NCI-H2081 (cell line): ENCODE data around the gene AP4E1.
A peak's percentile ranks its signal among the peaks of the same experiment; 100 is the strongest.
"Not testable (repeated sequence)": the region's sequence is repeated elsewhere in the genome, so short reads cannot be mapped to it uniquely, and the experiment has no call there.

ENCODE experiments used
- DNase-seq, 2 experiments: peaks; one replicate each; lab custom pipeline; 2025; lab: John Stamatoyannopoulos, UW

Gene AP4E1

GRCh38 chr15:50889589-50889988 lies 18.9 kb upstream of the AP4E1 start:
- no peak for DNase-seq

GRCh38 chr15:50890751-50891150 lies 17.7 kb upstream of the AP4E1 start:
- no peak for DNase-seq

DNA sequence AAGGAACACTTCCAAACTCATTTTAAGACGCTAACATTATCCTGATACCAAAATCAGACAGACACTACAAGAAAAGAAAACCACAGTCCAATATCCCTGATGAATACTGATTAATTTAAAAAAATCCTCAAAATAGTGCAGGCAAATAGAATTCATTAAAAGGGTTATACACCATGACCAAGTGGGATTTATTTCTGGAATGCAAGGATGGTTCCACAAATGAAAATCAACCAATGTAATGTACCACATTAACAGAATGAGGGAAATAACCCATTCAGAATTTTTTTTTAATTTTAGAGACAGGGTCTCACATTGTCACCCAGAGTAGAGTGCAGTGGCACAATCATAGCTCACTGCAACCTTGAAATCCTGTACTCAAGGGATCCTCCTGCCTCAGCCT lies 17.3 kb upstream of the AP4E1 start:
- no peak for DNase-seq

DNA sequence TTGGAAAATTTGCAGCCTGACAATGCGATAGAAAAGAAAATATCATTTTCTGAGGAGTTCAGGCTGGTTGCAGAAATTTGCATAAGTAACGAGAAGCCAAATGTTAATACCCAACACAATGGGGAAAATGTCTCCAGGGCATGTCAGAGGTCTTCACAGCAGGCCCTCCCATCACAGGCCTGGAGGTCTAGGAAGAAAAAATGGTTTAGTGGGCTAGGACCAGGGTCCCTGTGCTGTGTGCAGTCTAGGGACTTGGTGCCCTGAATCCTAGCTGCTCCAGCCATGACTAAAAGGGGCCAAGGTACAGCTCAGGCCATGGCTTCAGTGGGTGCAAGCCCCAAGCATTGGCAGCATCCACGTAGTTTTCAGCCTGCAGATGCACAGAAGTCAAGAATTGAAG lies 14.5 kb upstream of the AP4E1 start:
- no peak for DNase-seq

- DNase-seq: not testable (repeated sequence)
These were observed 7.1 kb upstream of the AP4E1 start for GRCh38 chr15:50901390-50901789.

- no peak for DNase-seq
These were observed 4.3 kb upstream of the AP4E1 start for GRCh38 chr15:50904211-50904610.

- DNase-seq: no peak
These were observed 3.4 kb upstream of the AP4E1 start for GRCh38 chr15:50905055-50905454.

DNA sequence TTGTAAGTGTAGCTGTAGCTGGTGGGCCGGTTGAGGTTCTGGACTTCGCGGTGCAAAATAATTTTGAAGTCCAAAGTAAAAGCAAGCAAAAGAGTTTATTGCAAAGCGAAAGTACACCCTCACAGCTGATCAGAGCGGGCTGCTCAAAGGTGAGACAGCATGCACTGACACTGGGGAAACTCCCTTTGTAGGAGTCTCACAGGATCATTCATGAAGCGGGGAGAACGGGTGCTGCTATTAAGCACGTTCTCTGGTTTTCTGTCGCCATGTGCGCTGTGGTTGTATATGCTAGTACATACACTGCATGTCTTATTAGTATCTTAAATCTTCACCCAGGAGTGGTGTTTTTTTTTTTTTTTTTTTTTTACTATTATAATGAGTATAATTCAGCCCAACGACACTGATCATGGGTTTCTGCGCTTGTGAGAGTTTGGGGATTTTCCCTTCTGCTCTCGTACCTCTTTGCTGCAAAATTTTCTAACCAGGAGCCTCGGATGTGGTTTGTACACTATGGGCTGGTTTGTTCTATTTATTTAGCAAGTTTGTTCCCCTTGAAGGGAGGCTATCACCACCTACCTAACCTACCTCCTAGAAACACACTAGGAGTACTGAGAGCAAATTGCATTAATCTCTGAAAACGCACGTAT lies 1.4 kb upstream of the AP4E1 start:
- DNase-seq: no peak

- peak in 1 of 2 experiments; percentile 41 for DNase-seq
These were observed 778 bp upstream of the AP4E1 start for GRCh38 chr15:50907601-50908208.

- DNase-seq: peak in 1 of 2 experiments; percentile 33
These were observed 481 bp downstream of the AP4E1 start for GRCh38 chr15:50909010-50909317.

- not testable (repeated sequence) for DNase-seq
These were observed 1.9 kb downstream of the AP4E1 start for GRCh38 chr15:50910426-50910795.

- no peak for DNase-seq
These were observed 2.5 kb downstream of the AP4E1 start for GRCh38 chr15:50911001-50911400.

GRCh38 chr15:50911621-50912020 lies 3.1 kb downstream of the AP4E1 start:
- DNase-seq: no peak

DNA sequence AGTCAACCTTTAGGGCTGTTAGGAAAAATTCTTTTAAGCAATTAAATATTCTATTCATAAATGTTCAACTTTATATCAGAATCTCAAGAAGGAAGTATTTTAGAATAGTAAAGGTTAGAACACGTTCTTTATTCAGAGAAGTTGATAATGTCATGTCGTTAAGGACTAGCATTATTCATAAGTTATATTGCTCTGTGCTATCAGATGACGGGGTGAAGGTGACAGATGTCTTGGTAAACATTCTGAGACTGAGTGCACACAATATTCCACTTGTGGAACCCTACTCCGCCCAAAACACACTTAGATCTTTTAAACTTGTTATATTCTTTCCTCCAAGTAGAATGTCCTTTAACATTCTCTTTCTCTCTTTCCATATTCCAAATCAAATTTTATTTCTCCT lies 7.9 kb downstream of the AP4E1 start:
- no peak for DNase-seq

DNA sequence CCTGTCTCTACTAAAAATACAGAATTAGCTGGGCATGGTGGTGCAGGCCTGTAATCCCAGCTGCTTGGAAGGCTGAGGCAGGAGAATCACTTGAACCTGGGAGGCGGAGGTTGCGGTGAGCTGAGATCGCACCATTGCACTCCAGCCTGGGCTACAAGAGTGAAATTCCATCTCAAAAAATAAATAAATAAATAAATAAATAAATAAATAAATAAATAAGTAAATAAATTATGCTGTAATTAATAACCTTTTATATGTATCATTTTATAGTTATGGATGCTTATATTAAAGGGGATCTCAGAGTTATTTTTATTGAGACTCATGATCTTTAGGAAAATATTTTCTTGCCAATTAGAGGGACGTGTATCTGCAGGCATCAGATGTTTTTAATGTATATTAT lies 10.9 kb downstream of the AP4E1 start:
- not testable (repeated sequence) for DNase-seq

GRCh38 chr15:50925281-50925680 lies 16.8 kb downstream of the AP4E1 start:
- DNase-seq: no peak

- no peak for DNase-seq
These were observed 20.6 kb downstream of the AP4E1 start for GRCh38 chr15:50929062-50929461.

DNA sequence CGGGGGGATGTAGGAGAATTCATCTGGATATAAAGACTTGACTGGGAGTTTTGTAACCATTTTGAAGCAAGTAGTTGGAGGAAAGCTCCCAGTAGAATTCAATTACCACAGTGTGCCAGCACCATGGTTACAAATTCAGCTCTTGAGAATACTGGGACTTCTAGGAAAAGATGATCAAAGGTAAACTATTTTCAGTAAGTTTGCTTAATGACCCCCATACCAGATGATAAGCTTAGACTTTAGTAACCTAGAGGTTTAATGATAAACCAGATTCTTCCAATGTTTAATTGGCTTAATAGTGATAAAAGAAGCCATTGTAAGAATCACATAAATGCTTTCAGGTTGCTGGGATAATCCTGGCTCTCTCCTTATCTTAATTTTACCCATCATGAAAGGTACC lies 22.3 kb downstream of the AP4E1 start:
- DNase-seq: no peak

DNA sequence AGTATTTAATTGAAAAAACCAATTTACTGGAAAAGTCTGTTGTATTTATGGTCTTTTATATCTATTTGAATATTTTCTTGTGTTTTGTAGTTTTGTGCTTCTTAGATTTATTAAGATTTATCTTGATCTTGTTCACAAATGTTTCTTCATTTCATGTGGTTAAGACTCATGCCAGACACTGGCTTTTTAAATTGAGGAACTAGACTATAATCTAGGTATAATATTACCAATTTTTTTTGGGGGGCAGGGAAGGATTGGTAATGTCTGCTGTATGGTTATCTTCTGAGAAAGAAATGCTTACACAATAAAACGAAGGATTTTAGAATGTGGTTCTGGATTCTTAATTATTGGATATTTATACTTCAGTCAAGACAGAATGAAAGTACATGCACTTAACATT lies 24.9 kb downstream of the AP4E1 start:
- DNase-seq: no peak

DNA sequence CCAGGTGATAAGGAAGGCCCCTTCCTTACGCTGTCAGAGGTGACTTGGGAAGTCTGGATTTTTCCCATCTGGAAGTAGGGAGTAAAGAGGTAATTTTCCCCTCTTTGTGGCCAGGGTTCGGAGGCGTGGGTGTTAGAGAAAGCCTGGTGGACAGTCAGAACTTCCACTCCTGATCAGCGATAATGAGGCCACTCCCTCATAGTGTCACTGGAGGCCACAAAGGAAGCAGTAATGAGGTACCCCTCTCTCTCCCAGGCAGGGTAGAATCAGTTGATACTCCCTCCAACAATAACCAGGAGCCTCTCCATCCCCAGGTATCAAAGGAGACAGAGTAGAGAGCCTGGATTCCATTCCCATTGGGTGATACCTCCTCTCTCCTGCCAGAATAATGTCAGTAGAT lies 30.0 kb downstream of the AP4E1 start:
- no peak for DNase-seq

GRCh38 chr15:50939911-50940310 lies 31.4 kb downstream of the AP4E1 start:
- DNase-seq: no peak

DNA sequence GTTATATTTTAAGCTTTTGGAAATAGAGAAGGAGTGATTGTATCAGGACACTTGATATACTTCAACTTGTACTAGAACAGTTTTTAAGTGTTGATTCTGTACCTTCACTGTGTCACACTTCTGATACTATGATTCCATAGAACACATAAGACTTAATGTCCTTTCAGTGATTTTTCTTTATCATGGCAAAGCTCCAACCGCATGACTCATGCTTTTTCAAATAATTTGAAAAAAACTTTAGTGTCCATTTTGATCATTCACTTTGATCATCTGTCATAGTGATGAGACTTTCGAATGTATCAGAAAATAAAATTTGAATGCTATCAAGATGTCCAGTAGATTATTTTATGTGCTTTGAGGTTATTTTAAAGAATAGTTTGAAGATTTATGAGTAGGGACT lies 32.0 kb downstream of the AP4E1 start:
- no peak for DNase-seq

DNA sequence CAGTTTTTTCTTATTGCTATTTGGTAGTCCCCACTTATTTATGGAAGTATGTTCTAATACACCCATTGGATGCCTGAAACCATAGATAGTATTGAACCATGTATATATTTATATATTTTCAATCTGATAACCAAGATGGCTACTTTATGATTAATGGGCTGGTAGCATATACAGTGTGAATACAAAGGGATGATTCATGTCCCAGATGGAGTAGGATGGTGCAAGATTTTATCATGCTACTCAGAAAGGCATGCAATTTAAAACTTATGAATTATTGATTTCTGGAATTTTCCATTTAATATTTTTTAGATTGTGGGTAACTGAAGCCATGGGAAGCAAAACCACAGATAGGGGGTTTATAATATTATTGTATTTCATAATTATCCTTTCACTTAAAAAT lies 35.2 kb downstream of the AP4E1 start:
- DNase-seq: no peak

- DNase-seq: no peak
These were observed 36.2 kb downstream of the AP4E1 start for GRCh38 chr15:50944672-50945071.
